Superior temporal gyrus (tissue), 1 donor: ENCODE data around the gene VSIG4.
"Not testable (repeated sequence)": the region's sequence is repeated elsewhere in the genome, so short reads cannot be mapped to it uniquely, and the experiment has no call there.

Experiments used
- DNase-seq: peaks from one replicate; pipeline ENCODE4 v3.0.0-alpha.2; 2016; ENCODE audit errors: extremely low spot score

The VSIG4 gene

DNA sequence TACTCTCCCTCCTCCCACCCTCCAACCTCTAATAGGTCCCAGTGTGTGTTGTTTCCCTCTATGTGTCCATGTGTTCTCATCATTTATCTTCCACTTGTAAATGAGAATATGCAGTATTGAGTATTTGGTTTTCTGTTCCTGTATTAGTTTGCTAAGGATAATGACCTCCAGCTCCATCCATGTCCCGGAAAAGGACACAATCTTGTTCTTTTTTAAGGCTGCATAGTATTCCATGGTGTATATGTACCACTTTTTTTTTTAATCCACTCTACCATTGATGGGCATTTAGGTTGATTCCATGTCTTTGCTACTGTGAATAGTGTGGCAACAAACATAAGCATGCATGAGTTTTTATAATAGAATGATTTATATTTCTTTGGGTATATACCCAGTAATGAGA lies 62.7 kb downstream of the VSIG4 start:
- DNase-seq = not testable (repeated sequence)

DNA sequence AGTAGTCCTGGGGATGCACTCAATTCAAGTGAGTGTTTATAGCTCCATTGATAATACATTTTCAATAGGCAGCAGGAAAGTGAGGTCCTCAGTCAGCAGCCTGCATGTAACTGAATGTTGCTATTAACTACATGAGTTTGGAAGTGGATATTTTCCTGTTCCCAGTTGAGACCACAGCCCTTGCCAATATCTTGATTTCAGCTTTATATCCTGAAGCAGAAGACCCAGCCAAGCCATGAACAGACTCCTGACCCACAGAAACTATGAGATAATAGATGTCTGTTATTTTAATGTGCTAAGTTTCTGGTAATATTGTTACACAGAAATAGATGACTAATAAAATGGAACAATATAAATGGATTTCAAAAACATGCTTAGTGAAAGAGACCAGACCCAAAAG lies 63.7 kb downstream of the VSIG4 start:
- no peak for DNase-seq

DNA sequence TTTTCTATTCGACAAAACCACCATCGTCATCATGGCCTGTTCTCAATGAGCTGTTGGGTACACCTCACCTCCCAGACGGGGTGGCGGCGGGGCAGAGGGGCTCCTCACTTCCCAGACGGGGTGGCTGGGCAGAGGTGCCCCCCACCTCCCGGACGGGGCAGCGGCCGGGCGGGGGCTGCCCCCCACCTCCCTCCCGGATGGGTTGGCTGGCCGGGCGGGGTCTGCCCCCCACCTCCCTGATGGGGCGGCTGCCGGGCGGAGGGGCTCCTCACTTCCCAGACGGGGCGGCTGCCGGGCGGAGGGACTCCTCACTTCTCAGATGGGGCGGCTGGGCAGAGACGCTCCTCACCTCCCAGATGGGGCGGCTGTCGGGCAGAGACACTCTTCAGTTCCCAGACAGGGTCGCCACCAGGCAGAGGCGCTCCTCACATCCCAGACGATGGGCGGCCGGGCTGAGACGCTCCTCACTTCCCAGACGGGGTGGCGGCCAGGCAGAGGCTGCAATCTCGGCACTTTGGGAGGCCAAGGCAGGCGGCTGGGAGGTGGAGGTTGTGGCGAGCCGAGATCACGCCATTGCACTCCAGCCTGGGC lies 64.6 kb downstream of the VSIG4 start:
- not testable (repeated sequence) for DNase-seq
